Nephron progenitor cell (in vitro differentiated cells): ENCODE results near the gene CHD5.

Experiments used
- DNase-seq: peaks from one replicate; pipeline ENCODE4 v3.0.0; 2021
- H3K27ac Mint-ChIP-seq: 2 replicates; pipeline ENCODE4 v1.8.0; 2021; ENCODE audit warnings: mild to moderate bottlenecking, moderate library complexity, mixed read lengths
- H3K27me3 Mint-ChIP-seq: 2 replicates; pipeline ENCODE4 v1.8.0; 2021; ENCODE audit warnings: mild to moderate bottlenecking, low read depth, mixed read lengths; ENCODE audit not compliant: poor library complexity
- H3K36me3 Mint-ChIP-seq: 2 replicates; pipeline ENCODE4 v1.8.0; 2021; ENCODE audit warnings: low read depth, mixed read lengths
- H3K4me1 Mint-ChIP-seq: 2 replicates; pipeline ENCODE4 v1.8.0; 2021; ENCODE audit warnings: mixed read lengths
- H3K4me3 Mint-ChIP-seq: 2 replicates; pipeline ENCODE4 v1.8.0; 2021; ENCODE audit warnings: mild to moderate bottlenecking, moderate library complexity, mixed read lengths
- H3K9me3 Mint-ChIP-seq: 2 replicates; pipeline ENCODE4 v1.8.0; 2021; ENCODE audit warnings: mild to moderate bottlenecking, moderate library complexity, mixed read lengths
- TF ChIP-seq, protein P1 (sequence below): fragments of 200-600 bp; sonication (generic); IDR thresholded peaks from 2 replicates; pipeline ENCODE4 v1.5.0; 2021; ENCODE audit warnings: antibody characterized with exemption

The CHD5 gene

DNA sequence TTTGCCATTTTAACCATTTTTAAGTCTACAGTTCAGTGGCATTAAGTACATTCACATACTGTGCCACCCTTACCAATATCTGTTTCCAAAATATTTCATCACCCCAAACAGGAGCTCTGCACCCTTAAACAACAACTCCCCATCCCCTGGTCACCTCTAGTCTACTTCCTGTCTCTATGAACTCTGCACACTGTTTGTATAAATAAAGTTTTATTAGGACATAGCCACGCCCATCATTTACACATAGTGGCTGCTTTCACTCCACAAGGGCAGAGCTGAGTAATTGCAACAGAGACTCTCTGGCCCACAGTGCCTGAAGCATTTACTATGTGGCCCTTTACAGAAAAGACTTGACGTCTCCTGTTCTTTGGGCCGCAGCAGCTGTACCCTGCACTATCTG lies 104.4 kb downstream of the CHD5 start:
- no peak overlapping the region for H3K27ac Mint-ChIP-seq
- H3K4me3 Mint-ChIP-seq: no peak overlapping the region
- H3K9me3 Mint-ChIP-seq: no peaks in the 10 kb centered on the region
- DNase-seq: no peak
- H3K27me3 Mint-ChIP-seq: peaks cover 22% of the 10 kb centered on the region
- TF ChIP-seq, protein P1, sequence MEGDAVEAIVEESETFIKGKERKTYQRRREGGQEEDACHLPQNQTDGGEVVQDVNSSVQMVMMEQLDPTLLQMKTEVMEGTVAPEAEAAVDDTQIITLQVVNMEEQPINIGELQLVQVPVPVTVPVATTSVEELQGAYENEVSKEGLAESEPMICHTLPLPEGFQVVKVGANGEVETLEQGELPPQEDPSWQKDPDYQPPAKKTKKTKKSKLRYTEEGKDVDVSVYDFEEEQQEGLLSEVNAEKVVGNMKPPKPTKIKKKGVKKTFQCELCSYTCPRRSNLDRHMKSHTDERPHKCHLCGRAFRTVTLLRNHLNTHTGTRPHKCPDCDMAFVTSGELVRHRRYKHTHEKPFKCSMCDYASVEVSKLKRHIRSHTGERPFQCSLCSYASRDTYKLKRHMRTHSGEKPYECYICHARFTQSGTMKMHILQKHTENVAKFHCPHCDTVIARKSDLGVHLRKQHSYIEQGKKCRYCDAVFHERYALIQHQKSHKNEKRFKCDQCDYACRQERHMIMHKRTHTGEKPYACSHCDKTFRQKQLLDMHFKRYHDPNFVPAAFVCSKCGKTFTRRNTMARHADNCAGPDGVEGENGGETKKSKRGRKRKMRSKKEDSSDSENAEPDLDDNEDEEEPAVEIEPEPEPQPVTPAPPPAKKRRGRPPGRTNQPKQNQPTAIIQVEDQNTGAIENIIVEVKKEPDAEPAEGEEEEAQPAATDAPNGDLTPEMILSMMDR: no peak
- H3K4me1 Mint-ChIP-seq: peaks cover 10% of the 10 kb centered on the region
- no peaks in the 10 kb centered on the region for H3K36me3 Mint-ChIP-seq

GRCh38 chr1:6074192-6074901 lies 105.8 kb downstream of the CHD5 start:
- no peaks in the 10 kb centered on the region for H3K9me3 Mint-ChIP-seq
- no peak for DNase-seq
- peaks cover 4% of the 10 kb centered on the region for H3K4me1 Mint-ChIP-seq
- H3K27ac Mint-ChIP-seq: no peak overlapping the region
- no peak overlapping the region for H3K4me3 Mint-ChIP-seq
- H3K27me3 Mint-ChIP-seq: peaks cover 22% of the 10 kb centered on the region
- TF ChIP-seq, protein P1: no peak
- no peaks in the 10 kb centered on the region for H3K36me3 Mint-ChIP-seq

DNA sequence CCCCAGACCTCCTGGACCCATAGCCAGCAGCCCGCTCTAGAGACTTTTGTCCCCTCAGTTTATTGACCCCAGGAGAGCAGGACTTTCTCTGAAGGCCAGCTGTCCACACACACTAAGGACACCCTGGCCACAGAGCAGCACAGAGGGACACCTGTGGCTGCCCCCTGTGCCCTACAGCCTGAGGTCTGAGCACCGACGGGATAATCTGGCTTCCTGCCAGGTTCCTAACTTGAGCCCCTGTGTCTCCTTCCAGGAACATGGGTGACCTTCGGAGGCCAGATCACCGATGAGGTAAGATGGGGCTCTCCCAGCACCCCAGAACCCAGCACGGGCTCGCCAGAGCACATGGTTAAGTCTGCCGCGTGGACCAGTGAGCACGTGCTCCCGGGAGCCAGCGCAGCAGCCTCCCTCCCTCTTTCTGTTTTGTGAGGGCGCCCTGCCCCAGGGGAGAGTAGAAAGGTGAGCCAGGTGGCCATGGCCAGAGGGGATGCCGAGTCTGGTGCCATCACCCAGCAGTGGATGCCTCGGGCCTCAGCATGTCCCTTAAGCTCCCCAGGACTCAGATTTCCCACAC lies 106.6 kb downstream of the CHD5 start:
- Mint-ChIP-seq H3K4me1 (peaks cover 1% of the 10 kb centered on the region), H3K36me3 (no peaks in the 10 kb centered on the region), H3K27ac (no peak overlapping the region), H3K4me3 (no peak overlapping the region), H3K9me3 (no peaks in the 10 kb centered on the region), H3K27me3 (peaks cover 19% of the 10 kb centered on the region)
- TF ChIP-seq, protein P1: no peak
- no peak for DNase-seq

GRCh38 chr1:6072774-6073479 lies 107.2 kb downstream of the CHD5 start:
- H3K4me1 Mint-ChIP-seq: no peaks in the 10 kb centered on the region
- TF ChIP-seq, protein P1: no peak
- H3K9me3 Mint-ChIP-seq: no peaks in the 10 kb centered on the region

DNA sequence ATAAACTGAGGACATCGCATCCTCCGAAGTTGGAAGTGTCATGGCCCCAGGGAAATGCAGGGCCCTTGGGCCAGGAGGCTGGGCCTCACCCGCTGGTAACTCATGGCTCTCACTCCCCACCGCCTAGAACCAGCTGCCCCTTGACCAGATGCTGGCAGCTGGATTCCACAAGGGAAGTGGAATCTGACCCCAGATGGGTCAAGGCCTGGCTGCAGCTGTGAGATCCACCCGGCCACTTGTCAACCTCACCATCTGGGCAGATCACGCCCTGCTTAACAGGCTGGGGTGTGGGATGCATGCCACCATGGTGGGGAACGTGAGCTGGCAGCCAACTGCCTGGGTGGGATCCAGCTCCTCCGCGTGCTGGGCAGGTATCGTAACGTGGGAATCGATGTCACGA lies 108.9 kb downstream of the CHD5 start:
- no peaks in the 10 kb centered on the region for H3K9me3 Mint-ChIP-seq
- DNase-seq: no peak
- H3K4me1 Mint-ChIP-seq: peaks cover 4% of the 10 kb centered on the region
- no peak overlapping the region for H3K27ac Mint-ChIP-seq
- TF ChIP-seq, protein P1: no peak
- H3K27me3 Mint-ChIP-seq: peaks cover 8% of the 10 kb centered on the region
- no peaks in the 10 kb centered on the region for H3K36me3 Mint-ChIP-seq
- no peak overlapping the region for H3K4me3 Mint-ChIP-seq

More at GRCh38 chr1:6072774-6073479, 107.2 kb downstream of the CHD5 start:
- no peak overlapping the region for H3K27ac Mint-ChIP-seq
- H3K4me3 Mint-ChIP-seq: no peak overlapping the region
- peaks cover 13% of the 10 kb centered on the region for H3K27me3 Mint-ChIP-seq
- no peak for DNase-seq
- no peaks in the 10 kb centered on the region for H3K36me3 Mint-ChIP-seq
